GM12864 (cell line): ENCODE data around the gene CPLX1.
A peak's percentile ranks its signal among the peaks of the same experiment; 100 is the strongest.

Experiments
- DNase-seq: peaks from one replicate; pipeline ENCODE4 v3.0.0-alpha.2; 2011; ENCODE audit warnings: low read depth
- H3K4me3 ChIP-seq: 2 replicates; pipeline ENCODE4 v1.5.1; 2011; ENCODE audit warnings: mild to moderate bottlenecking, low read depth, low read length, control low read depth
- CTCF ChIP-seq: IDR thresholded peaks from 2 replicates; pipeline ENCODE4 v1.5.1; 2011; ENCODE audit warnings: low read depth, mild to moderate bottlenecking, moderate library complexity, low read length, control low read depth, inconsistent platforms; ENCODE audit errors: missing control alignments

The CPLX1 gene

GRCh38 chr4:766559-767283 lies 59.2 kb downstream of the CPLX1 start:
- no peak for DNase-seq
- H3K4me3 ChIP-seq, result no peak overlapping the region
- TF ChIP-seq CTCF, result no peak

GRCh38 chr4:766152-766515 lies 59.8 kb downstream of the CPLX1 start:
- no peak for TF ChIP-seq CTCF
- no peak for DNase-seq
- H3K4me3 ChIP-seq, result no peak overlapping the region

- no peak for DNase-seq
- no peak overlapping the region for H3K4me3 ChIP-seq
- no peak for TF ChIP-seq CTCF
Measured at GRCh38 chr4:764405-765169, 61.3 kb downstream of the CPLX1 start.

- no peak for TF ChIP-seq CTCF
- DNase-seq, result no peak
- no peak overlapping the region for H3K4me3 ChIP-seq
Measured at GRCh38 chr4:763922-764321, 62.0 kb downstream of the CPLX1 start.

- no peak for TF ChIP-seq CTCF
- H3K4me3 ChIP-seq, result no peak overlapping the region
- no peak for DNase-seq
Measured at GRCh38 chr4:763191-763810, 62.6 kb downstream of the CPLX1 start.

GRCh38 chr4:762211-763190 lies 63.4 kb downstream of the CPLX1 start:
- no peak overlapping the region for H3K4me3 ChIP-seq
- TF ChIP-seq CTCF, result peak; percentile 11
- no peak for DNase-seq
